ENCODE results near the gene APBB2. TPM values are rescaled to one million over a fixed set of nuclear protein-coding genes. Genes with fewer than 3 reads are reported as not detected.

APBB2 gene
- total and polyA plus RNA-seq, 2 experiments from 2014 or later: 35.8 to 74.8 TPM

DNA sequence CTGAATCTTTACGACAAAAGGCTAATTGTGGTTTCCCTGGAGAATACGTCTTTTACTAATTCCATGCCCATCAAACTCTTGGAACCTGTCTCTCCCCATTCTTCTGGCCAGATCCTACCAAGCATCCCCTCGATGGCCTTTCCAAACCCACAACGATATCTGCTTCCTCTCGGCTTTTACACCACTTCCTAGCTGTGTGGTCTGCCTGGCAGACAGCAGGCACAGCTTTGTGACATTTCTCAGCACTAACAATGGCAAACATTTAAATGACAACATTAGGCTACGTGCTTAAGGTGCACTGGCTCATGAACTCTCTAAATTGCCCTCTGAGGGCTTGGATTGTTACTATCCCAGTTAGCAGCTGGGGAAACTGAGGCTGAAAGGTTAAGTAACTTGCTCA lies 323.6 kb downstream of the APBB2 start:
- peaks cover 4% of the 10 kb centered on the region; the same call in 1 of the 3 replicates for H3K36me3 Mint-ChIP-seq (ENCODE audit: low read depth)
- H3K27ac Mint-ChIP-seq: no peak overlapping the region
- no peak overlapping the region for H3K4me2 ChIP-seq
- H3K27ac ChIP-seq (ENCODE audit: low read depth): no peak overlapping the region
- no peaks in the 10 kb centered on the region for H3K9me2 ChIP-seq (ENCODE audit: insufficient read depth)
- no peaks in the 10 kb centered on the region for H3K27me3 ChIP-seq (ENCODE audit: insufficient read depth)
- H3K27me3 Mint-ChIP-seq (ENCODE audit: insufficient read depth, low read depth, poor library complexity): peaks cover 4% of the 10 kb centered on the region
- DNase-seq (ENCODE audit: low spot score) (no peak), ATAC-seq (no peak)
- no peak overlapping the region for H3K4me3 ChIP-seq
- H3K4me1 Mint-ChIP-seq: peaks cover 3% of the 10 kb centered on the region; the same call in 1 of the 3 replicates
- H3F3A ChIP-seq (replicated peaks; ENCODE audit: low read depth): no peaks in the 10 kb centered on the region; the same call in 1 of the 2 replicates
- TF ChIP-seq STAT1 (IDR thresholded peaks at IDR 0.05; ENCODE audit: unreplicated experiment) (no peak), EZH2phosphoT487 (IDR thresholded peaks at IDR 0.05; ENCODE audit: unreplicated experiment) (no peak), ZNF114 (CRISPR knock-in tag; IDR thresholded peaks at IDR 0.05) (no peak), ZNF331 (CRISPR knock-in tag; IDR thresholded peaks at IDR 0.05; ENCODE audit: low read depth) (no peak), NANOG (IDR thresholded peaks at IDR 0.05; ENCODE audit: borderline replicate concordance) (no peak), CREB1 (CRISPR knock-in tag; IDR thresholded peaks at IDR 0.05; ENCODE audit: low read depth) (no peak), JUNB (IDR thresholded peaks at IDR 0.05; ENCODE audit: unreplicated experiment) (no peak)
- H4K20me1 ChIP-seq (replicated peaks; ENCODE audit: insufficient read depth): no peaks in the 10 kb centered on the region
- H3K4me1 ChIP-seq (ENCODE audit: insufficient read depth): no peaks in the 10 kb centered on the region
- H2AFZ ChIP-seq: no peak overlapping the region
- H3K79me2 ChIP-seq (replicated peaks; ENCODE audit: insufficient read depth): no peaks in the 10 kb centered on the region
- H3K36me3 ChIP-seq (ENCODE audit: insufficient read depth): no peaks in the 10 kb centered on the region
- no peaks in the 10 kb centered on the region for H3K9me3 Mint-ChIP-seq
- no peak overlapping the region for H3K4me3 Mint-ChIP-seq

DNA sequence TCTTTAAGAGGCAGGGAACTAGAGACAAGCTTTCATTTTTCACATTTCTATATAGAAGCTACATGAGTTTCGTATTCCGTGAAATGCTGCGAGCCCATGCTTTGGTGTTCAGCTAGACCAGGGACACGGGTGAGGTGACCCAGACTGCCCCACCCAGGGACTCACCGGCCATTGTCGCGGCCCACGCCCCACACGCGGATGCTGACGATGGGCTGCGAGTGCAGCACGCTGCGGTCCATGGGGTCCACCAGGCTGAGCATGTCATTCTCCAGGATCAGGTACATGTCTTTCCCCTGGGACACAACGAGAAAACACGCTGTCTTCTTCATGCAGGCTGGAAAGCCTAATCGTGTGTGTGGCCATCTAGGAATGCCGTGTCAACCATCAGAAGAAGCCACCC lies 324.1 kb downstream of the APBB2 start:
- Histone ChIP-seq H3K4me3 (no peak overlapping the region), H3K27ac (ENCODE audit: low read depth) (no peak overlapping the region), H3F3A (replicated peaks; ENCODE audit: low read depth) (no peaks in the 10 kb centered on the region; the same call in 1 of the 2 replicates), H3K4me1 (ENCODE audit: insufficient read depth) (no peaks in the 10 kb centered on the region), H4K20me1 (replicated peaks; ENCODE audit: insufficient read depth) (no peaks in the 10 kb centered on the region), H2AFZ (no peak overlapping the region), H3K9me2 (ENCODE audit: insufficient read depth) (no peaks in the 10 kb centered on the region), H3K36me3 (ENCODE audit: insufficient read depth) (no peaks in the 10 kb centered on the region), H3K79me2 (replicated peaks; ENCODE audit: insufficient read depth) (no peaks in the 10 kb centered on the region), H3K4me2 (no peak overlapping the region), H3K27me3 (ENCODE audit: insufficient read depth) (no peaks in the 10 kb centered on the region)
- Mint-ChIP-seq H3K4me3 (no peak overlapping the region), H3K27me3 (ENCODE audit: insufficient read depth, low read depth, poor library complexity) (peaks cover 1% of the 10 kb centered on the region), H3K36me3 (ENCODE audit: low read depth) (peaks cover 4% of the 10 kb centered on the region; the same call in 1 of the 3 replicates), H3K9me3 (no peaks in the 10 kb centered on the region), H3K4me1 (peaks cover 3% of the 10 kb centered on the region; the same call in 1 of the 3 replicates), H3K27ac (no peak overlapping the region)
- no peak for DNase-seq (ENCODE audit: low spot score)
- no peak for ATAC-seq
- TF ChIP-seq EZH2 (IDR thresholded peaks at IDR 0.05; ENCODE audit: low read depth, unreplicated experiment): no peak
- TF ChIP-seq, protein P1, sequence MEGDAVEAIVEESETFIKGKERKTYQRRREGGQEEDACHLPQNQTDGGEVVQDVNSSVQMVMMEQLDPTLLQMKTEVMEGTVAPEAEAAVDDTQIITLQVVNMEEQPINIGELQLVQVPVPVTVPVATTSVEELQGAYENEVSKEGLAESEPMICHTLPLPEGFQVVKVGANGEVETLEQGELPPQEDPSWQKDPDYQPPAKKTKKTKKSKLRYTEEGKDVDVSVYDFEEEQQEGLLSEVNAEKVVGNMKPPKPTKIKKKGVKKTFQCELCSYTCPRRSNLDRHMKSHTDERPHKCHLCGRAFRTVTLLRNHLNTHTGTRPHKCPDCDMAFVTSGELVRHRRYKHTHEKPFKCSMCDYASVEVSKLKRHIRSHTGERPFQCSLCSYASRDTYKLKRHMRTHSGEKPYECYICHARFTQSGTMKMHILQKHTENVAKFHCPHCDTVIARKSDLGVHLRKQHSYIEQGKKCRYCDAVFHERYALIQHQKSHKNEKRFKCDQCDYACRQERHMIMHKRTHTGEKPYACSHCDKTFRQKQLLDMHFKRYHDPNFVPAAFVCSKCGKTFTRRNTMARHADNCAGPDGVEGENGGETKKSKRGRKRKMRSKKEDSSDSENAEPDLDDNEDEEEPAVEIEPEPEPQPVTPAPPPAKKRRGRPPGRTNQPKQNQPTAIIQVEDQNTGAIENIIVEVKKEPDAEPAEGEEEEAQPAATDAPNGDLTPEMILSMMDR (conservative IDR thresholded peaks at IDR 0.05; ENCODE audit: low read depth in 2 of 2): no peak
- TF ChIP-seq, protein P2, sequence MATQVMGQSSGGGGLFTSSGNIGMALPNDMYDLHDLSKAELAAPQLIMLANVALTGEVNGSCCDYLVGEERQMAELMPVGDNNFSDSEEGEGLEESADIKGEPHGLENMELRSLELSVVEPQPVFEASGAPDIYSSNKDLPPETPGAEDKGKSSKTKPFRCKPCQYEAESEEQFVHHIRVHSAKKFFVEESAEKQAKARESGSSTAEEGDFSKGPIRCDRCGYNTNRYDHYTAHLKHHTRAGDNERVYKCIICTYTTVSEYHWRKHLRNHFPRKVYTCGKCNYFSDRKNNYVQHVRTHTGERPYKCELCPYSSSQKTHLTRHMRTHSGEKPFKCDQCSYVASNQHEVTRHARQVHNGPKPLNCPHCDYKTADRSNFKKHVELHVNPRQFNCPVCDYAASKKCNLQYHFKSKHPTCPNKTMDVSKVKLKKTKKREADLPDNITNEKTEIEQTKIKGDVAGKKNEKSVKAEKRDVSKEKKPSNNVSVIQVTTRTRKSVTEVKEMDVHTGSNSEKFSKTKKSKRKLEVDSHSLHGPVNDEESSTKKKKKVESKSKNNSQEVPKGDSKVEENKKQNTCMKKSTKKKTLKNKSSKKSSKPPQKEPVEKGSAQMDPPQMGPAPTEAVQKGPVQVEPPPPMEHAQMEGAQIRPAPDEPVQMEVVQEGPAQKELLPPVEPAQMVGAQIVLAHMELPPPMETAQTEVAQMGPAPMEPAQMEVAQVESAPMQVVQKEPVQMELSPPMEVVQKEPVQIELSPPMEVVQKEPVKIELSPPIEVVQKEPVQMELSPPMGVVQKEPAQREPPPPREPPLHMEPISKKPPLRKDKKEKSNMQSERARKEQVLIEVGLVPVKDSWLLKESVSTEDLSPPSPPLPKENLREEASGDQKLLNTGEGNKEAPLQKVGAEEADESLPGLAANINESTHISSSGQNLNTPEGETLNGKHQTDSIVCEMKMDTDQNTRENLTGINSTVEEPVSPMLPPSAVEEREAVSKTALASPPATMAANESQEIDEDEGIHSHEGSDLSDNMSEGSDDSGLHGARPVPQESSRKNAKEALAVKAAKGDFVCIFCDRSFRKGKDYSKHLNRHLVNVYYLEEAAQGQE (IDR thresholded peaks at IDR 0.05; ENCODE audit: unreplicated experiment): no peak
- no peak for TF ChIP-seq NANOG (IDR thresholded peaks at IDR 0.05; ENCODE audit: borderline replicate concordance)
- TF ChIP-seq ZNF331 (CRISPR knock-in tag; IDR thresholded peaks at IDR 0.05; ENCODE audit: low read depth): no peak
- TF ChIP-seq POLR2AphosphoS5 (IDR thresholded peaks at IDR 0.05; ENCODE audit: low read depth): no peak
- no peak for TF ChIP-seq CREB1 (CRISPR knock-in tag; IDR thresholded peaks at IDR 0.05; ENCODE audit: low read depth)
- no peak for TF ChIP-seq ZNF114 (CRISPR knock-in tag; IDR thresholded peaks at IDR 0.05)
- no peak for TF ChIP-seq JUNB (IDR thresholded peaks at IDR 0.05; ENCODE audit: unreplicated experiment)
- no peak for TF ChIP-seq EZH2phosphoT487 (IDR thresholded peaks at IDR 0.05; ENCODE audit: unreplicated experiment)
